ENCODE results near the gene VASP. TPM values are rescaled to one million over a fixed set of nuclear protein-coding genes. Genes with fewer than 3 reads are reported as not detected.

VASP gene
- total and polyA plus RNA-seq, 3 donors from 2014 or later, result 37.7 to 57.9 (median 52.7) TPM

DNA sequence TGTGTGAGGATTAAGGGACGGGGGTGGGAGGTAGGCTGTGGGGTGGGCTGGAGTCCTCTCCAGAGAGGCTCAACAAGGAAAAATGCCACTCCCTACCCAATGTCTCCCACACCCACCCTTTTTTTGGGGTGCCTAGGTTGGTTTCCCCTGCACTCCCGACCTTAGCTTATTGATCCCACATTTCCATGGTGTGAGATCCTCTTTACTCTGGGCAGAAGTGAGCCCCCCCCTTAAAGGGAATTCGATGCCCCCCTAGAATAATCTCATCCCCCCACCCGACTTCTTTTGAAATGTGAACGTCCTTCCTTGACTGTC, 34.0 kb upstream of the VASP start:
- DNase-seq, result no peak
- WGBS, 2 donors, result 15 to 36% methylated on average over 5 of the region's 5 CpGs
- Histone ChIP-seq H3K36me3 (ENCODE audit: low read depth, missing control alignments) (no peaks in the 10 kb centered on the region), H3K4me3 (no peak overlapping the region), H3K9me3 (no peaks in the 10 kb centered on the region), H3K27me3 (no peaks in the 10 kb centered on the region), H3K4me1 (peaks cover 18% of the 10 kb centered on the region), H3K27ac (no peak overlapping the region)
- intact Hi-C loops (cut with DNase I; ENCODE audit: low total_unique reads), result no loop called here
- TF ChIP-seq POLR2A (IDR thresholded peaks at IDR 0.05), result no peak
- TF ChIP-seq, protein P1, sequence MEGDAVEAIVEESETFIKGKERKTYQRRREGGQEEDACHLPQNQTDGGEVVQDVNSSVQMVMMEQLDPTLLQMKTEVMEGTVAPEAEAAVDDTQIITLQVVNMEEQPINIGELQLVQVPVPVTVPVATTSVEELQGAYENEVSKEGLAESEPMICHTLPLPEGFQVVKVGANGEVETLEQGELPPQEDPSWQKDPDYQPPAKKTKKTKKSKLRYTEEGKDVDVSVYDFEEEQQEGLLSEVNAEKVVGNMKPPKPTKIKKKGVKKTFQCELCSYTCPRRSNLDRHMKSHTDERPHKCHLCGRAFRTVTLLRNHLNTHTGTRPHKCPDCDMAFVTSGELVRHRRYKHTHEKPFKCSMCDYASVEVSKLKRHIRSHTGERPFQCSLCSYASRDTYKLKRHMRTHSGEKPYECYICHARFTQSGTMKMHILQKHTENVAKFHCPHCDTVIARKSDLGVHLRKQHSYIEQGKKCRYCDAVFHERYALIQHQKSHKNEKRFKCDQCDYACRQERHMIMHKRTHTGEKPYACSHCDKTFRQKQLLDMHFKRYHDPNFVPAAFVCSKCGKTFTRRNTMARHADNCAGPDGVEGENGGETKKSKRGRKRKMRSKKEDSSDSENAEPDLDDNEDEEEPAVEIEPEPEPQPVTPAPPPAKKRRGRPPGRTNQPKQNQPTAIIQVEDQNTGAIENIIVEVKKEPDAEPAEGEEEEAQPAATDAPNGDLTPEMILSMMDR (IDR thresholded peaks at IDR 0.05), result no peak

DNA sequence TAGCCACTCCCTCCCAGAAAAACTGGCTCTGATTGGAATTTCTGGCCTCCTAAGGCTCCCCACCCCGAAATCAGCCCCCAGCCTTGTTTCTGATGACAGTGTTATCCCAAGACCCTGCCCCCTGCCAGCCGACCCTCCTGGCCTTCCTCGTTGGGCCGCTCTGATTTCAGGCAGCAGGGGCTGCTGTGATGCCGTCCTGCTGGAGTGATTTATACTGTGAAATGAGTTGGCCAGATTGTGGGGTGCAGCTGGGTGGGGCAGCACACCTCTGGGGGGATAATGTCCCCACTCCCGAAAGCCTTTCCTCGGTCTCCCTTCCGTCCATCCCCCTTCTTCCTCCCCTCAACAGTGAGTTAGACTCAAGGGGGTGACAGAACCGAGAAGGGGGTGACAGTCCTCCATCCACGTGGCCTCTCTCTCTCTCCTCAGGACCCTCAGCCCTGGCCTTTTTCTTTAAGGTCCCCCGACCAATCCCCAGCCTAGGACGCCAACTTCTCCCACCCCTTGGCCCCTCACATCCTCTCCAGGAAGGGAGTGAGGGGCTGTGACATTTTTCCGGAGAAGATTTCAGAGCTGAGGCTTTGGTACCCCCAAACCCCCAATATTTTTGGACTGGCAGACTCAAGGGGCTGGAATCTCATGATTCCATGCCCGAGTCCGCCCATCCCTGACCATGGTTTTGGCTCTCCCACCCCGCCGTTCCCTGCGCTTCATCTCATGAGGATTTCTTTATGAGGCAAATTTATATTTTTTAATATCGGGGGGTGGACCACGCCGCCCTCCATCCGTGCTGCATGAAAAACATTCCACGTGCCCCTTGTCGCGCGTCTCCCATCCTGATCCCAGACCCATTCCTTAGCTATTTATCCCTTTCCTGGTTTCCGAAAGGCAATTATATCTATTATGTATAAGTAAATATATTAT, 33.3 kb upstream of the VASP start:
- TF ChIP-seq POLR2A (IDR thresholded peaks at IDR 0.05), result no peak
- TF ChIP-seq, protein P1 (IDR thresholded peaks at IDR 0.05), result no peak
- Histone ChIP-seq H3K36me3 (ENCODE audit: low read depth, missing control alignments) (no peaks in the 10 kb centered on the region), H3K4me3 (no peak overlapping the region), H3K4me1 (peaks cover 15% of the 10 kb centered on the region), H3K27ac (no peak overlapping the region), H3K27me3 (no peaks in the 10 kb centered on the region), H3K9me3 (no peaks in the 10 kb centered on the region)
- DNase-seq, result no peak
- intact Hi-C loops (cut with DNase I; ENCODE audit: low total_unique reads), result no loop called here
- WGBS, 2 donors, result 53 to 57% methylated on average over 27 of the region's 27 CpGs

DNA sequence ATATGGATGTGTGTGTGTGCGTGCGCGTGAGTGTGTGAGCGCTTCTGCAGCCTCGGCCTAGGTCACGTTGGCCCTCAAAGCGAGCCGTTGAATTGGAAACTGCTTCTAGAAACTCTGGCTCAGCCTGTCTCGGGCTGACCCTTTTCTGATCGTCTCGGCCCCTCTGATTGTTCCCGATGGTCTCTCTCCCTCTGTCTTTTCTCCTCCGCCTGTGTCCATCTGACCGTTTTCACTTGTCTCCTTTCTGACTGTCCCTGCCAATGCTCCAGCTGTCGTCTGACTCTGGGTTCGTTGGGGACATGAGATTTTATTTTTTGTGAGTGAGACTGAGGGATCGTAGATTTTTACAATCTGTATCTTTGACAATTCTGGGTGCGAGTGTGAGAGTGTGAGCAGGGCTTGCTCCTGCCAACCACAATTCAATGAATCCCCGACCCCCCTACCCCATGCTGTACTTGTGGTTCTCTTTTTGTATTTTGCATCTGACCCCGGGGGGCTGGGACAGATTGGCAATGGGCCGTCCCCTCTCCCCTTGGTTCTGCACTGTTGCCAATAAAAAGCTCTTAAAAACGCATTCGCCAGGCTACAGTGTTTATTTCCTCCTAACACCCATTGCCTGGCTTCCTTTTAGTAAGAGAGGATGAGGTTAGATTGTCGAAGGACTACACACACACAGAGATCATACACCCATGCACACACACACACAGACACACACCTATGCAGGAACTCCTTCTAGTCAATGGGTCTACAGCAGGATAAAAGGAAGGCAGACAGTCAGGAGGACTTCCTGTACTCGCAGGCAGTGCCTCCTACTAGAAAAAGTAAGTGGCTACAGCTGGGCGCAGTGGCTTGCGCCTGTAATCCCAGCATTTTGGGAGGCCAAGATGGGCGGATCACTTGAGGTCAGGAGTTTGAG, 32.4 kb upstream of the VASP start:
- no peaks in the 10 kb centered on the region for H3K9me3 ChIP-seq
- TF ChIP-seq POLR2A (IDR thresholded peaks at IDR 0.05), result no peak
- TF ChIP-seq, protein P1 (IDR thresholded peaks at IDR 0.05), result no peak
- no peaks in the 10 kb centered on the region for H3K27me3 ChIP-seq
- H3K4me3 ChIP-seq, result no peak overlapping the region
- no peak for DNase-seq
- intact Hi-C loops (cut with DNase I; ENCODE audit: low total_unique reads), result no loop called here
- peaks cover 12% of the 10 kb centered on the region for H3K4me1 ChIP-seq
- H3K27ac ChIP-seq, result no peak overlapping the region
- WGBS, 2 donors, result 47 to 58% methylated on average over 27 to 28 of the region's 28 CpGs
- no peaks in the 10 kb centered on the region for H3K36me3 ChIP-seq (ENCODE audit: low read depth, missing control alignments)

DNA sequence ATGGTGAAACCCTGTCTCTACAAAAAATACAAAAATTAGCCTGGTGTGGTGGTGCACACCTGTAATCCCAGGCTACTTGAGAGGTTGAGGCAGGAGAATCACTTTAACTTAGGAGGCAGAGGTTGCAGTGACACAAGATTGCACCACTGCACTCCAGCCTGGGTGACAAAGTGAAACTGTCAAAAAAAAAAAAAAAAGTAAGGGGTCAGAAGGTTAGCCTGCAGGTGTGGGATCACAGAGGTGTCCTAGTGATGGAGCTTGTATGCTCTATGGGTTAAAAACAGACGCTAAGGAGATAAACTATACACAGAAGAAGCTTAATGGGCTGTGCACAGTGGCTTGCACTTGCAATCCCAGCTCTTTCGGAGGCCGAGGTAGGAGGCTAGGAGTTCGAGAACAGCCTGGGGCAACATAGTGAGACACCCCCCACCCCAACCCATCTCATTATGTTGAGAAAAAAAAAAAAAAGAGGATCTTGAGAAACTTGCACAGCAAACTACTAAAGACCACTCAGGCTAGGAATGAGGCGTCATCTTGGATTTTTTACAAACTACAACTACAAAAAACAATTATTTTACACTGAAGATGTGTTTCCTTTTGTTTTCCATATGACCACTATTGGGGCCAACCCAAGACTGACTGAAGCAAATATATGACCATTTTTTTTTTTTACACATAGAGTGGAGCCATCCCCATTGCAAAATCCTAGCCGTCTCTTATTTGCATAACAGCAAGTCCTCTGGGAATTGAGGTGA, 31.6 kb upstream of the VASP start:
- Histone ChIP-seq H3K27ac (no peak overlapping the region), H3K9me3 (no peaks in the 10 kb centered on the region), H3K4me3 (no peak overlapping the region), H3K4me1 (peaks cover 8% of the 10 kb centered on the region), H3K27me3 (no peaks in the 10 kb centered on the region), H3K36me3 (ENCODE audit: low read depth, missing control alignments) (no peaks in the 10 kb centered on the region)
- intact Hi-C loops (cut with DNase I; ENCODE audit: low total_unique reads), result no loop called here
- no peak for DNase-seq
- WGBS, 2 donors, result 81 to 84% methylated on average over 6 of the region's 6 CpGs
- TF ChIP-seq, protein P1 (IDR thresholded peaks at IDR 0.05), result no peak
- TF ChIP-seq POLR2A (IDR thresholded peaks at IDR 0.05), result no peak

All from testis (tissue), 3 donors.